GM21786 (cell line): ENCODE data around the gene TNS4.

Experiments
- ATAC-seq: cut with Tn5 transposase; IDR thresholded peaks from one replicate; pipeline ENCODE4 v1.9.1; 2021; ENCODE audit not compliant: unreplicated experiment

TNS4 gene

GRCh38 chr17:40535924-40536294 lies 34.5 kb upstream of the TNS4 start:
- ATAC-seq: no peak

GRCh38 chr17:40535438-40535837 lies 34.0 kb upstream of the TNS4 start:
- ATAC-seq: no peak

GRCh38 chr17:40534371-40535189 lies 33.2 kb upstream of the TNS4 start:
- no peak for ATAC-seq

GRCh38 chr17:40533896-40534295 lies 32.5 kb upstream of the TNS4 start:
- no peak for ATAC-seq

GRCh38 chr17:40532520-40533253 lies 31.3 kb upstream of the TNS4 start:
- no peak for ATAC-seq

- ATAC-seq: no peak
Observed at GRCh38 chr17:40531051-40531991, 29.9 kb upstream of the TNS4 start.

GRCh38 chr17:40530531-40530994 lies 29.1 kb upstream of the TNS4 start:
- ATAC-seq: no peak

- ATAC-seq: no peak
Observed at GRCh38 chr17:40529991-40530390, 28.6 kb upstream of the TNS4 start.

- no peak for ATAC-seq
Observed at GRCh38 chr17:40528692-40529417, 27.4 kb upstream of the TNS4 start.

- ATAC-seq: no peak
Observed at GRCh38 chr17:40526668-40527067, 25.2 kb upstream of the TNS4 start.

GRCh38 chr17:40525294-40525693 lies 23.9 kb upstream of the TNS4 start:
- ATAC-seq: no peak

- no peak for ATAC-seq
Observed at GRCh38 chr17:40524243-40524965, 23.0 kb upstream of the TNS4 start.

GRCh38 chr17:40522961-40523310 lies 21.5 kb upstream of the TNS4 start:
- no peak for ATAC-seq

GRCh38 chr17:40522250-40522960 lies 21.0 kb upstream of the TNS4 start:
- ATAC-seq: no peak

- no peak for ATAC-seq
Observed at GRCh38 chr17:40520991-40521453, 19.6 kb upstream of the TNS4 start.

- ATAC-seq: no peak
Observed at GRCh38 chr17:40519089-40519775, 17.8 kb upstream of the TNS4 start.

- ATAC-seq: no peak
Observed at GRCh38 chr17:40518401-40519088, 17.1 kb upstream of the TNS4 start.

GRCh38 chr17:40517981-40518380 lies 16.6 kb upstream of the TNS4 start:
- ATAC-seq: no peak
